GM10248 (cell line): ENCODE measurements around the gene ARHGEF11.

Source experiments
- CTCF ChIA-PET: fragments of 300-600 bp; sonication (Branson Sonifier 250); formaldehyde crosslinking; extraction: SDS; loops from one replicate; lab custom pipeline; 2021; ENCODE audit warnings: antibody characterized with exemption; lab: Yijun Ruan, JAX
- POLR2A ChIA-PET: fragments of 350-650 bp; sonication (Branson Sonifier 250); formaldehyde crosslinking; extraction: SDS; loops from one replicate; lab custom pipeline; 2020; ENCODE audit warnings: antibody characterized with exemption; lab: Yijun Ruan, JAX
- DNase-seq: peaks from one replicate; pipeline ENCODE4 v3.0.0; 2012; ENCODE audit errors: extremely low spot score
- TF ChIP-seq, protein P1 (sequence below): IDR thresholded peaks from 2 replicates; pipeline ENCODE4 v1.5.1; 2012; ENCODE audit warnings: mild to moderate bottlenecking, low read depth; ENCODE audit errors: extremely low read depth, missing control alignments, control extremely low read depth

ARHGEF11 gene

GRCh38 chr1:156993426-156994147, 52.0 kb downstream of the ARHGEF11 start:
- TF ChIP-seq, protein P1, sequence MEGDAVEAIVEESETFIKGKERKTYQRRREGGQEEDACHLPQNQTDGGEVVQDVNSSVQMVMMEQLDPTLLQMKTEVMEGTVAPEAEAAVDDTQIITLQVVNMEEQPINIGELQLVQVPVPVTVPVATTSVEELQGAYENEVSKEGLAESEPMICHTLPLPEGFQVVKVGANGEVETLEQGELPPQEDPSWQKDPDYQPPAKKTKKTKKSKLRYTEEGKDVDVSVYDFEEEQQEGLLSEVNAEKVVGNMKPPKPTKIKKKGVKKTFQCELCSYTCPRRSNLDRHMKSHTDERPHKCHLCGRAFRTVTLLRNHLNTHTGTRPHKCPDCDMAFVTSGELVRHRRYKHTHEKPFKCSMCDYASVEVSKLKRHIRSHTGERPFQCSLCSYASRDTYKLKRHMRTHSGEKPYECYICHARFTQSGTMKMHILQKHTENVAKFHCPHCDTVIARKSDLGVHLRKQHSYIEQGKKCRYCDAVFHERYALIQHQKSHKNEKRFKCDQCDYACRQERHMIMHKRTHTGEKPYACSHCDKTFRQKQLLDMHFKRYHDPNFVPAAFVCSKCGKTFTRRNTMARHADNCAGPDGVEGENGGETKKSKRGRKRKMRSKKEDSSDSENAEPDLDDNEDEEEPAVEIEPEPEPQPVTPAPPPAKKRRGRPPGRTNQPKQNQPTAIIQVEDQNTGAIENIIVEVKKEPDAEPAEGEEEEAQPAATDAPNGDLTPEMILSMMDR: no peak
- ChIA-PET POLR2A (no interaction called here), CTCF (interaction anchor here (1.9 kb wide), 1 partner anchor 13 kb away, joined by 4 read pairs; no protein-coding TSS in a partner anchor)
- DNase-seq: no peak

GRCh38 chr1:156992215-156992614, 53.3 kb downstream of the ARHGEF11 start:
- POLR2A ChIA-PET: no interaction called here
- DNase-seq: no peak
- CTCF ChIA-PET: no interaction called here
- TF ChIP-seq, protein P1: no peak

- TF ChIP-seq, protein P1: no peak
- no peak for DNase-seq
- ChIA-PET POLR2A (no interaction called here), CTCF (interaction anchor here (0.8 to 1.6 kb wide), 4 partner anchors 12 to 41 kb away, joined by 3 read pairs; no protein-coding TSS in a partner anchor)
These were observed 57.8 kb downstream of the ARHGEF11 start for GRCh38 chr1:156987715-156988114.

- POLR2A ChIA-PET: no interaction called here
- CTCF ChIA-PET: interaction anchor here (1.1 to 1.6 kb wide), 2 partner anchors 13 kb away, joined by 4 read pairs; no protein-coding TSS in a partner anchor
- TF ChIP-seq, protein P1: no peak
- no peak for DNase-seq
These were observed 65.0 kb downstream of the ARHGEF11 start for GRCh38 chr1:156980551-156980950.

GRCh38 chr1:156975084-156975483, 70.5 kb downstream of the ARHGEF11 start:
- CTCF ChIA-PET: interaction anchor here (1.2 kb wide), 1 partner anchor 13 kb away, joined by 3 read pairs; no protein-coding TSS in a partner anchor
- DNase-seq: no peak
- POLR2A ChIA-PET: no interaction called here
- TF ChIP-seq, protein P1: no peak

GRCh38 chr1:156973417-156973816, 72.1 kb downstream of the ARHGEF11 start:
- ChIA-PET CTCF (interaction anchor here (1.1 kb wide), 1 partner anchor 34 kb away, joined by 3 read pairs; no protein-coding TSS in a partner anchor), POLR2A (no interaction called here)
- no peak for DNase-seq
- TF ChIP-seq, protein P1: no peak
